H1 (cell line): ENCODE measurements around the gene DNAI1. TPM values are rescaled to one million over a fixed set of nuclear protein-coding genes. Genes with fewer than 3 reads are reported as not detected.

Experiments used
- CTCF ChIA-PET: fragments of 300-600 bp; sonication (Branson Sonifier 250); formaldehyde crosslinking; loops from one replicate; lab custom pipeline; 2021; ENCODE audit not compliant: partially characterized antibody; lab: Charles Lee
- POLR2A ChIA-PET: fragments of 300-600 bp; sonication (Branson Sonifier 250); formaldehyde crosslinking; loops from one replicate; lab custom pipeline; 2021; ENCODE audit warnings: inconsistent platforms; ENCODE audit not compliant: partially characterized antibody; lab: Charles Lee
- DNase-seq, 2 experiments: peaks; one replicate each; pipeline versions ENCODE4 v3.0.0 to v3.0.0-alpha.2; 2010 to 2022; ENCODE audit warnings: low spot score in 2 of 2, low read depth in 1 of 2, mixed read lengths in 1 of 2
- FAIRE-seq: peaks from 2 replicates; lab custom pipeline; 2011; peaks lifted over from hg19 to GRCh38; lab: Jason Lieb, UNC
- H2AFZ ChIP-seq: 2 replicates; pipeline ENCODE4 v1.8.1; 2012; ENCODE audit warnings: low read length, inconsistent platforms
- H2AK5ac ChIP-seq: 2 replicates; pipeline ENCODE4 v1.6.1; 2013; ENCODE audit warnings: low read depth, low read length
- H2BK120ac ChIP-seq: replicated peaks from 2 replicates; pipeline ENCODE3; 2013; ENCODE audit warnings: low read depth, low read length, inconsistent platforms
- H2BK12ac ChIP-seq: 2 replicates; pipeline ENCODE4 v1.6.1; 2013; ENCODE audit warnings: low read depth, low read length
- H2BK15ac ChIP-seq: 2 replicates; pipeline ENCODE4 v1.6.1; 2013; ENCODE audit warnings: low read length
- H2BK20ac ChIP-seq: 2 replicates; pipeline ENCODE4 v1.6.1; 2013; ENCODE audit warnings: low read length
- H2BK5ac ChIP-seq: 2 replicates; pipeline ENCODE4 v1.6.1; 2013; ENCODE audit warnings: low read depth, low read length
- H3K14ac ChIP-seq: 2 replicates; pipeline ENCODE4 v1.6.1; 2013; ENCODE audit warnings: inconsistent platforms; ENCODE audit not compliant: insufficient read length
- H3K18ac ChIP-seq: 2 replicates; pipeline ENCODE4 v1.6.1; 2013; ENCODE audit warnings: low read length; ENCODE audit errors: extremely low read depth
- H3K23ac ChIP-seq: 2 replicates; pipeline ENCODE4 v1.6.1; 2013; ENCODE audit warnings: inconsistent platforms; ENCODE audit not compliant: insufficient read length
- H3K23me2 ChIP-seq: 2 replicates; pipeline ENCODE4 v1.6.1; 2013; ENCODE audit warnings: low read depth, low read length
- H3K27ac ChIP-seq: 2 replicates; pipeline ENCODE4 v1.6.1; 2011; ENCODE audit warnings: low read depth, low read length, inconsistent platforms
- H3K27me3 ChIP-seq, 4 experiments: replicated peaks in 1 of 4; 1 replicate in 1 of 4; 2 replicates in 3 of 4; pipeline versions ENCODE4 v1.6.1 to v1.8.1; 2011 to 2013; ENCODE audit warnings: low read length in 3 of 4, mild to moderate bottlenecking in 3 of 4, inconsistent platforms in 2 of 4, mixed read lengths in 2 of 4, moderate library complexity in 1 of 4; ENCODE audit not compliant: control insufficient read depth in 3 of 4, insufficient read depth in 3 of 4; ENCODE audit errors: extremely low read depth in 1 of 4
- H3K36me3 ChIP-seq, 4 experiments: 2 replicates each; pipeline versions ENCODE4 v1.6.1 to v1.8.1; 2011 to 2013; ENCODE audit warnings: mild to moderate bottlenecking in 4 of 4, low read length in 3 of 4, moderate library complexity in 2 of 4, control low read depth in 1 of 4, inconsistent platforms in 1 of 4; ENCODE audit not compliant: insufficient read depth in 4 of 4, control insufficient read depth in 2 of 4
- H3K4ac ChIP-seq: replicated peaks from 2 replicates; pipeline ENCODE3; 2013; ENCODE audit warnings: low read length, low read depth, mixed read lengths, inconsistent platforms; ENCODE audit not compliant: insufficient read length
- H3K4me1 ChIP-seq, 4 experiments: replicated peaks in 1 of 4; 1 replicate in 1 of 4; 2 replicates in 3 of 4; pipeline versions ENCODE4 v1.6.1 to v1.8.1; 2011 to 2013; ENCODE audit warnings: low read length in 3 of 4, inconsistent platforms in 2 of 4, mixed read lengths in 1 of 4; ENCODE audit not compliant: insufficient read depth in 4 of 4, control insufficient read depth in 3 of 4
- H3K4me2 ChIP-seq, 2 experiments: 2 replicates each; pipeline versions ENCODE4 v1.6.1 to v1.8.1; 2011 to 2013; ENCODE audit warnings: low read depth in 2 of 2, low read length in 2 of 2, control low read depth in 1 of 2, inconsistent platforms in 1 of 2, mild to moderate bottlenecking in 1 of 2; ENCODE audit not compliant: insufficient read depth in 1 of 2
- H3K4me3 ChIP-seq, 4 experiments: fragments of 200-600, 300-600 bp in 1 of 4; sonication (generic), shearing (Covaris generic), sonication (Bioruptor Twin) in 1 of 4; 2 replicates each; pipeline versions ENCODE4 v1.5.1 to v1.8.1; 2011 to 2016; ENCODE audit warnings: low read length in 4 of 4, low read depth in 3 of 4, control low read depth in 2 of 4, inconsistent platforms in 2 of 4, mild to moderate bottlenecking in 2 of 4, mixed read lengths in 1 of 4, moderate library complexity in 1 of 4; ENCODE audit not compliant: insufficient read depth in 2 of 4; ENCODE audit errors: extremely low read depth in 1 of 4
- H3K56ac ChIP-seq: replicated peaks from 2 replicates; pipeline ENCODE3; 2013; ENCODE audit warnings: low read depth, mild to moderate bottlenecking, mixed read lengths, low read length, inconsistent platforms; ENCODE audit not compliant: insufficient read length
- H3K79me1 ChIP-seq: 2 replicates; pipeline ENCODE4 v1.6.1; 2013; ENCODE audit warnings: low read depth, low read length, control low read depth
- H3K79me2 ChIP-seq, 2 experiments: 2 replicates each; pipeline versions ENCODE4 v1.6.1 to v1.8.1; 2012 to 2013; ENCODE audit warnings: low read length in 2 of 2, mild to moderate bottlenecking in 2 of 2, inconsistent platforms in 1 of 2; ENCODE audit not compliant: insufficient read depth in 2 of 2, control insufficient read depth in 1 of 2
- H3K9ac ChIP-seq, 4 experiments: replicated peaks in 1 of 4; 1 replicate in 1 of 4; 2 replicates in 3 of 4; pipeline versions ENCODE4 v1.6.1 to v1.8.1; 2011 to 2013; ENCODE audit warnings: low read depth in 3 of 4, low read length in 3 of 4, control low read depth in 2 of 4, mild to moderate bottlenecking in 2 of 4, moderate library complexity in 2 of 4, inconsistent platforms in 1 of 4; ENCODE audit errors: extremely low read depth in 1 of 4
- H3K9me3 ChIP-seq, 2 experiments: 2 replicates each; pipeline versions ENCODE4 v1.6.1 to v1.8.1; 2012 to 2013; ENCODE audit warnings: mild to moderate bottlenecking in 2 of 2, moderate library complexity in 2 of 2, control low read depth in 1 of 2, inconsistent platforms in 1 of 2, low read depth in 1 of 2, low read length in 1 of 2, mixed read lengths in 1 of 2; ENCODE audit not compliant: insufficient read depth in 2 of 2
- H4K20me1 ChIP-seq, 2 experiments: replicated peaks in 1 of 2; 2 replicates each; pipeline versions ENCODE3 to v1.8.1; 2011 to 2013; ENCODE audit warnings: inconsistent platforms in 2 of 2, low read length in 2 of 2, mild to moderate bottlenecking in 1 of 2; ENCODE audit not compliant: insufficient read depth in 2 of 2, control insufficient read depth in 1 of 2
- H4K5ac ChIP-seq: 2 replicates; pipeline ENCODE4 v1.6.1; 2013; ENCODE audit warnings: low read length, low read depth, mixed read lengths, inconsistent platforms; ENCODE audit not compliant: insufficient read length
- H4K8ac ChIP-seq: 2 replicates; pipeline ENCODE4 v1.8.0; 2013; ENCODE audit warnings: mild to moderate bottlenecking, moderate library complexity, low read length, inconsistent platforms; ENCODE audit not compliant: insufficient read depth; ENCODE audit errors: extremely low read depth
- H4K91ac ChIP-seq: replicated peaks from 2 replicates; pipeline ENCODE3; 2013; ENCODE audit warnings: low read length, mixed read lengths, inconsistent platforms; ENCODE audit not compliant: insufficient read length
- JUN ChIP-seq: IDR thresholded peaks from 2 replicates; pipeline ENCODE4 v1.6.1; 2011; ENCODE audit warnings: low read depth, mild to moderate bottlenecking, improper control_type of control experiment, low read length
- SP2 ChIP-seq: IDR thresholded peaks from 2 replicates; pipeline ENCODE4 v1.6.1; 2012; ENCODE audit warnings: mild to moderate bottlenecking, low read length, inconsistent platforms
- WGBS, 2 experiments: shearing (Covaris generic) in 1 of 2; methylation state at CpG; one replicate each; pipeline versions ENCODE4 v1.1.6 to v1.1.7; 2013 to 2015; ENCODE audit warnings: low lambda C conversion rate in 2 of 2, mixed read lengths in 2 of 2, inconsistent platforms in 1 of 2, low coverage in 1 of 2, missing lambda C conversion rate in 1 of 2; ENCODE audit not compliant: insufficient replicate concordance in 2 of 2, insufficient coverage in 1 of 2, insufficient read length in 1 of 2; ENCODE audit errors: extremely low coverage in 1 of 2, missing lambda C conversion rate in 1 of 2; 5-methylcytosine and 5-hydroxymethylcytosine counted together
- polyA plus RNA-seq, 7 experiments: library from polyadenylated mRNA; depleted of rRNA in 3 of 7; stranded (reverse) in 5 of 7; unstranded in 2 of 7; fragments of >200 nt in 5 of 7; fragments of 200-250 nt in 2 of 7; gene quantifications; 1 replicate in 5 of 7; 2 replicates in 1 of 7; 4 replicates in 1 of 7; pipeline versions ENCODE4 v1.2.1 to v1.2.3, GENCODE V29; 2011 to 2013; ENCODE audit warnings: missing spikeins in 2 of 7, mixed read lengths in 2 of 7
- total RNA-seq: library from RNA; stranded (reverse); fragmentation: NEBNext Ultra II Directional; extraction: Animal tissue kit (Norgen Biotek cat#: 25700); gene quantifications from 2 replicates; pipeline ENCODE4 v1.2.1, GENCODE V29; 2021
- TF ChIP-seq, protein P1 (sequence below), 3 experiments: IDR thresholded peaks; 1 replicate in 2 of 3; 2 replicates in 1 of 3; pipeline versions ENCODE4 v1.5.1 to v1.6.1; 2011; ENCODE audit warnings: low read length in 3 of 3, mild to moderate bottlenecking in 3 of 3, inconsistent platforms in 2 of 3, low read depth in 1 of 3, moderate library complexity in 1 of 3; ENCODE audit not compliant: insufficient read depth in 1 of 3; ENCODE audit errors: control extremely low read depth in 1 of 3

DNAI1 gene
- total and polyA plus RNA-seq, 2 of the 8 experiments (the other 6 are each of a cell fraction or from before 2014, with no cell fraction given): 0.37 to 0.54 TPM

DNA sequence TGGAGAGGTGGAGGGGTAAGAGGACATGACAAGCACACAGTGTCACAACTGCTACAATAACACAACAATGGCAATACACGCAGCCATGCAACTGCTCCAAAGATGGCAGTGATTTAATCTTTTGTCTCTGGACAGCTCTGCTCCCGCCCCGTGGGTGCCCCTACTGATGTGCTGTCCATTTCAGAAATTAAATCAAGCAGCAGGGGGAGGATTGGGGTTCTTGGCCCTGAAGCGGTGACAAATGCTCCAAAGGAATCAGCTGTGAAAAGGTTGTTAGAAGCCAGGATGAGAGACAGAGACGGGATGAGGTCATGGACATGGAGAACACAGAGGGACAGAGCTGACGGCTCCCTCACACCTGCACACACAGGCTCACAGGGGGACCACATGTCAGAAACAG, 108.4 kb downstream of the DNAI1 start:
- H2BK20ac ChIP-seq: no peak overlapping the region
- H3K27me3 ChIP-seq: peaks cover 0 to 3% (median 3%) of the 10 kb centered on the region in 4 experiments; a peak in 3 of 7 replicates
- H3K4ac ChIP-seq: no peak overlapping the region
- no peak overlapping the region for H3K4me2 ChIP-seq
- H3K23me2 ChIP-seq: no peaks in the 10 kb centered on the region
- no peak overlapping the region for H3K4me3 ChIP-seq
- no peaks in the 10 kb centered on the region for H3K36me3 ChIP-seq
- H2BK5ac ChIP-seq: no peak overlapping the region
- no peak overlapping the region for H3K23ac ChIP-seq
- H3K56ac ChIP-seq: no peak overlapping the region
- H4K91ac ChIP-seq: no peak overlapping the region
- H2BK15ac ChIP-seq: no peak overlapping the region
- FAIRE-seq (no peak), DNase-seq (no peak)
- 0 out of 2 replicates have a peak overlapping the region, but pooled peaks have one; percentile 11 for H2BK12ac ChIP-seq
- no peak overlapping the region for H4K5ac ChIP-seq
- H3K9me3 ChIP-seq: 0 out of 4 replicates have a peak, but pooled peaks cover 0 to under 1% of the 10 kb centered on the region in 2 experiments
- no peaks in the 10 kb centered on the region for H4K20me1 ChIP-seq
- WGBS, 2 experiments: 82% methylated on average over 6 of the region's 6 CpGs; no CpG with 5 or more reads in 1 of the 2 experiments
- H2AK5ac ChIP-seq: no peak overlapping the region; the same call in none of the 2 replicates
- no peak overlapping the region for H3K18ac ChIP-seq
- TF ChIP-seq SP2: no peak
- no peak for TF ChIP-seq JUN
- TF ChIP-seq, protein P1, sequence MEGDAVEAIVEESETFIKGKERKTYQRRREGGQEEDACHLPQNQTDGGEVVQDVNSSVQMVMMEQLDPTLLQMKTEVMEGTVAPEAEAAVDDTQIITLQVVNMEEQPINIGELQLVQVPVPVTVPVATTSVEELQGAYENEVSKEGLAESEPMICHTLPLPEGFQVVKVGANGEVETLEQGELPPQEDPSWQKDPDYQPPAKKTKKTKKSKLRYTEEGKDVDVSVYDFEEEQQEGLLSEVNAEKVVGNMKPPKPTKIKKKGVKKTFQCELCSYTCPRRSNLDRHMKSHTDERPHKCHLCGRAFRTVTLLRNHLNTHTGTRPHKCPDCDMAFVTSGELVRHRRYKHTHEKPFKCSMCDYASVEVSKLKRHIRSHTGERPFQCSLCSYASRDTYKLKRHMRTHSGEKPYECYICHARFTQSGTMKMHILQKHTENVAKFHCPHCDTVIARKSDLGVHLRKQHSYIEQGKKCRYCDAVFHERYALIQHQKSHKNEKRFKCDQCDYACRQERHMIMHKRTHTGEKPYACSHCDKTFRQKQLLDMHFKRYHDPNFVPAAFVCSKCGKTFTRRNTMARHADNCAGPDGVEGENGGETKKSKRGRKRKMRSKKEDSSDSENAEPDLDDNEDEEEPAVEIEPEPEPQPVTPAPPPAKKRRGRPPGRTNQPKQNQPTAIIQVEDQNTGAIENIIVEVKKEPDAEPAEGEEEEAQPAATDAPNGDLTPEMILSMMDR (IDR thresholded peaks at IDR 0.05; ENCODE audit: control extremely low read depth in 1 of 3, insufficient read depth in 1 of 3, low read depth in 1 of 3, low read length in 3 of 3): no peak
- H4K8ac ChIP-seq: no peak overlapping the region
- ChIA-PET CTCF (interaction anchor here (0.8 to 6.3 kb wide), 7 partner anchors 10 to 128 kb away, joined by 3 to 48 read pairs (median 4); no protein-coding TSS in a partner anchor), POLR2A (no interaction called here)
- no peaks in the 10 kb centered on the region for H3K79me2 ChIP-seq
- H2BK120ac ChIP-seq: no peak overlapping the region
- no peak overlapping the region for H3K14ac ChIP-seq
- peaks cover 9 to 38% (median 15%) of the 10 kb centered on the region in 4 experiments for H3K4me1 ChIP-seq
- no peak overlapping the region for H3K9ac ChIP-seq
- no peak overlapping the region for H2AFZ ChIP-seq
- H3K27ac ChIP-seq: no peak overlapping the region
- no peaks in the 10 kb centered on the region for H3K79me1 ChIP-seq
